Mucosa of descending colon (tissue), 3 donors: ENCODE measurements around the gene LRIG3. TPM values are rescaled to one million over a fixed set of nuclear protein-coding genes. Genes with fewer than 3 reads are reported as not detected.
"Not testable (repeated sequence)": the region's sequence is repeated elsewhere in the genome, so short reads cannot be mapped to it uniquely, and the experiment has no call there.

Experiments
- ATAC-seq: fragments of 200-7000 bp; cut with Tn5 transposase; one replicate; pipeline ENCODE4 v1.9.1; 2020; ENCODE audit warnings: mild to moderate bottlenecking, moderate library complexity
- DNase-seq, 3 donors: peaks; one replicate each; pipeline ENCODE4 v3.0.0-alpha.2; 2020
- H3K36me3 ChIP-seq: fragments of 200-600 bp; one replicate; pipeline ENCODE4 v1.8.0; 2021; ENCODE audit warnings: low read depth, mild to moderate bottlenecking
- H3K4me1 ChIP-seq: fragments of 200-600 bp; one replicate; pipeline ENCODE4 v1.8.0; 2021; ENCODE audit warnings: low read depth, mild to moderate bottlenecking
- H3K4me3 ChIP-seq: fragments of 200-600 bp; one replicate; pipeline ENCODE4 v1.8.0; 2021; ENCODE audit warnings: mild to moderate bottlenecking
- H3K9me3 ChIP-seq: fragments of 200-600 bp; one replicate; pipeline ENCODE4 v1.8.0; 2021; ENCODE audit warnings: mild to moderate bottlenecking
- intact Hi-C, 2 donors: fragments of 100-400 bp; cut with DNase I in 1 of 2; cut with micrococcal nuclease in 1 of 2; formaldehyde crosslinking; loops; one replicate each; pipeline versions ENCODE4 v1.11.0 to v1.11.1; 2022; cut with DNase I, micrococcal nuclease
- total RNA-seq, 3 donors: library from RNA; stranded (reverse); fragmentation: NEBNext Ultra II Directional in 2 of 3; extraction: Animal tissue kit (Norgen Biotek cat#: 25700) in 2 of 3; gene quantifications; one replicate each; pipeline versions ENCODE4 v1.2.1 to v1.2.4, GENCODE V29; 2021 to 2023
- TF ChIP-seq, protein P1 (sequence below): fragments of 200-600 bp; IDR thresholded peaks from one replicate; pipeline ENCODE4 v1.8.0; 2022; ENCODE audit warnings: antibody characterized with exemption, mild to moderate bottlenecking
- donor health status: DM: no; HTN: no; CAD: no; lungs with moderate emphysema.
- donor health status: DM: no; HTN: no; CAD: no.
- donor health status: DM: no; HTN: yes; CAD: no.

LRIG3 gene
- total RNA-seq, 3 donors from 2014 or later, result 65.6 to 95.8 (median 90.0) TPM

- H3K36me3 ChIP-seq, result no peaks in the 10 kb centered on the region
- ATAC-seq, result no peak
- intact Hi-C loops, result no loop called here
These were observed 12.9 kb downstream of the LRIG3 start for GRCh38 chr12:58907391-58907790.

DNA sequence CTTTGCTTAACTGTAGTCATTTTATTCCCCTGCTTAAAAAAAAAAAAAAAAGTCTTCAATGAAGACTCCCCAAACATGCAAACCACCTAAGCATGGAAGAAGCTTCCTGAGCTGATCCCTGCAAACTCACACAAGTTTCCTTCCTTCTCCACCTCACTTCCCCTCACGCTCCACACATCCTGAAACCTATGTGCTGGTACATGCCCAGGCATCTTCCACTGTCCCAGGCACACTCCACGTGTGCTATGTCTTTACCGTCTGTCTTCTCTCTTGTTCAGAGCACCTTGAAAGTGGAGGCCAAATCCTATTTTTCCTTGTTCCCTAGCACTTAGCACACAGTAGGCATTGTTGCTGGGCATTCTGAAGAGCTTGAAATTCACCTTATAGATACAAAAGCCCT, 13.4 kb downstream of the LRIG3 start:
- Histone ChIP-seq H3K4me3 (no peak overlapping the region), H3K36me3 (no peaks in the 10 kb centered on the region), H3K9me3 (no peaks in the 10 kb centered on the region), H3K4me1 (no peaks in the 10 kb centered on the region)
- ATAC-seq (no peak), DNase-seq (no peak)
- intact Hi-C loops, result no loop called here
- TF ChIP-seq, protein P1, sequence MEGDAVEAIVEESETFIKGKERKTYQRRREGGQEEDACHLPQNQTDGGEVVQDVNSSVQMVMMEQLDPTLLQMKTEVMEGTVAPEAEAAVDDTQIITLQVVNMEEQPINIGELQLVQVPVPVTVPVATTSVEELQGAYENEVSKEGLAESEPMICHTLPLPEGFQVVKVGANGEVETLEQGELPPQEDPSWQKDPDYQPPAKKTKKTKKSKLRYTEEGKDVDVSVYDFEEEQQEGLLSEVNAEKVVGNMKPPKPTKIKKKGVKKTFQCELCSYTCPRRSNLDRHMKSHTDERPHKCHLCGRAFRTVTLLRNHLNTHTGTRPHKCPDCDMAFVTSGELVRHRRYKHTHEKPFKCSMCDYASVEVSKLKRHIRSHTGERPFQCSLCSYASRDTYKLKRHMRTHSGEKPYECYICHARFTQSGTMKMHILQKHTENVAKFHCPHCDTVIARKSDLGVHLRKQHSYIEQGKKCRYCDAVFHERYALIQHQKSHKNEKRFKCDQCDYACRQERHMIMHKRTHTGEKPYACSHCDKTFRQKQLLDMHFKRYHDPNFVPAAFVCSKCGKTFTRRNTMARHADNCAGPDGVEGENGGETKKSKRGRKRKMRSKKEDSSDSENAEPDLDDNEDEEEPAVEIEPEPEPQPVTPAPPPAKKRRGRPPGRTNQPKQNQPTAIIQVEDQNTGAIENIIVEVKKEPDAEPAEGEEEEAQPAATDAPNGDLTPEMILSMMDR, result no peak

More at GRCh38 chr12:58907391-58907790, 12.9 kb downstream of the LRIG3 start:
- DNase-seq, result no peak
- TF ChIP-seq, protein P1, result no peak
- no peaks in the 10 kb centered on the region for H3K9me3 ChIP-seq
- H3K4me1 ChIP-seq, result no peaks in the 10 kb centered on the region
- no peak overlapping the region for H3K4me3 ChIP-seq

GRCh38 chr12:58905422-58905821, 14.9 kb downstream of the LRIG3 start:
- Histone ChIP-seq H3K9me3 (no peaks in the 10 kb centered on the region), H3K4me3 (no peak overlapping the region), H3K4me1 (no peaks in the 10 kb centered on the region), H3K36me3 (no peaks in the 10 kb centered on the region)
- no peak for DNase-seq
- intact Hi-C loops, result no loop called here
- ATAC-seq, result no peak
- TF ChIP-seq, protein P1, result no peak

GRCh38 chr12:58902726-58903125, 17.6 kb downstream of the LRIG3 start:
- DNase-seq, H3K36me3 ChIP-seq, H3K4me3 ChIP-seq, H3K9me3 ChIP-seq, intact Hi-C loops, H3K4me1 ChIP-seq, ATAC-seq: not testable (repeated sequence)

DNA sequence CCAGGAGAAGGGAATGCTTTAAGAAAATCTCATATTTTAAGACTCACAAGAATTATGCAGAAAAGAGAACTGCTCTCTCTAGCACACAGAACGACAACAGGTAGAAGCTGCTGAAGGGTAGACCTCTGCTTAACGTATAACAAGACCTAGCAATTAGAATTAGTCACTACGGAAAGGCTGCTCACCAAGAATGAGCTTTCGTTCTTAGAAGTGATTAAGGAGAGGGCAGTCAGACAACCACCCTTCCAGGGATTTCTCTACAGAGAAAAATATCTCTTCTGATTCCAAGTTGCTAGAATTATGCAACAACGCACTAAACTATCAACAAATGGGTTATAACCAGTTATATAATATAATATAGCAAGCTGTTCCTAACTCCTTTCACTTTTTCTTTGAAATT, 18.6 kb downstream of the LRIG3 start:
- Histone ChIP-seq H3K4me3 (no peak overlapping the region), H3K36me3 (no peaks in the 10 kb centered on the region), H3K4me1 (no peaks in the 10 kb centered on the region), H3K9me3 (no peaks in the 10 kb centered on the region)
- ATAC-seq (no peak), DNase-seq (no peak)
- intact Hi-C loops, result no loop called here
- TF ChIP-seq, protein P1, result no peak

GRCh38 chr12:58897969-58898368, 22.3 kb downstream of the LRIG3 start:
- H3K9me3 ChIP-seq, result no peaks in the 10 kb centered on the region
- TF ChIP-seq, protein P1, result no peak
- H3K4me3 ChIP-seq, result no peak overlapping the region
- no peak for DNase-seq
- no peaks in the 10 kb centered on the region for H3K36me3 ChIP-seq
- no peak for ATAC-seq
- H3K4me1 ChIP-seq, result peaks cover 5% of the 10 kb centered on the region
- intact Hi-C loops, result no loop called here
